ENCODE data around the gene PPP2R3B.
A peak's percentile ranks its signal among the peaks of the same experiment; 100 is the strongest.
"Not testable (repeated sequence)": the region's sequence is repeated elsewhere in the genome, so short reads cannot be mapped to it uniquely, and the experiment has no call there.

PPP2R3B gene

DNA sequence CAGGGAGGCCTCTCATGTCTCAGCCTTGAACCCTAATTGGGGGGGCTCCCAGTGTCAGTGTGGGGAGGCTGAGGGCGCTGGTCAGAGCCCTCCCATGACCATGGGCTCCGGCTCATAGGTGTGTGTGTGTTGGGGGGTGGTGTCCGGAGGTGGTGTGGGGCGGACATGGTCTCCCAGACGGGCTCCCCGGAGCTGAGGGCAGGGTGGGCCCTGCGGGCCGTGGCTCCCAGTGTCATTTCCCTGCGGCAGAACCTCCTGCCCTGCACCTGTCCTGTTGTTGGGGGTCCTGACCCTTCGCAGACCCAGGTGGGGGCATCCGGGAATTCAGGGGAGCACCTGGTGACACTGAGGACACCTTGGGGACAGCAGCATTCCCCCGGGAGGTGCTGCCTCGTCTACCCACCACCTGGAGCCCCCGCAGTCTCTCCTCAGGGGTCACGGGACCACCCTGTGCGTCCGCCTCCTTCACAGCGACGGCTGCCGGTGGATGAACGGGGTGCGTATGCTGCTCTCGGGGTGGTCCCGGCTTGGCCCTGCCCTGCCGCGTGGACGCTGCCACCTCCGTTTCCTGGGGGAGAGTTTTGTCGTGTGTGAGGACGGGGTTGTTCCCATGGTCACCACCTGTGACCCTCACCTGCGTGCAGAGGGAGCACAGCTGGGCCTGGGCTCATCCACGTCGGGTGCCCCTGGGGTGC is 53.6 kb downstream of the PPP2R3B start:
- in situ Hi-C loops (cut with MboI; ENCODE audit: low sequenced_read_pairs, unreplicated experiment), result no loop called here
- DNase-seq (ENCODE audit: low spot score), result no peak
- TF ChIP-seq, protein P1, sequence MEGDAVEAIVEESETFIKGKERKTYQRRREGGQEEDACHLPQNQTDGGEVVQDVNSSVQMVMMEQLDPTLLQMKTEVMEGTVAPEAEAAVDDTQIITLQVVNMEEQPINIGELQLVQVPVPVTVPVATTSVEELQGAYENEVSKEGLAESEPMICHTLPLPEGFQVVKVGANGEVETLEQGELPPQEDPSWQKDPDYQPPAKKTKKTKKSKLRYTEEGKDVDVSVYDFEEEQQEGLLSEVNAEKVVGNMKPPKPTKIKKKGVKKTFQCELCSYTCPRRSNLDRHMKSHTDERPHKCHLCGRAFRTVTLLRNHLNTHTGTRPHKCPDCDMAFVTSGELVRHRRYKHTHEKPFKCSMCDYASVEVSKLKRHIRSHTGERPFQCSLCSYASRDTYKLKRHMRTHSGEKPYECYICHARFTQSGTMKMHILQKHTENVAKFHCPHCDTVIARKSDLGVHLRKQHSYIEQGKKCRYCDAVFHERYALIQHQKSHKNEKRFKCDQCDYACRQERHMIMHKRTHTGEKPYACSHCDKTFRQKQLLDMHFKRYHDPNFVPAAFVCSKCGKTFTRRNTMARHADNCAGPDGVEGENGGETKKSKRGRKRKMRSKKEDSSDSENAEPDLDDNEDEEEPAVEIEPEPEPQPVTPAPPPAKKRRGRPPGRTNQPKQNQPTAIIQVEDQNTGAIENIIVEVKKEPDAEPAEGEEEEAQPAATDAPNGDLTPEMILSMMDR (IDR thresholded peaks at IDR 0.05; ENCODE audit: borderline replicate concordance, control extremely low read depth, extremely low read depth, insufficient read depth, missing control alignments), result no peak

DNA sequence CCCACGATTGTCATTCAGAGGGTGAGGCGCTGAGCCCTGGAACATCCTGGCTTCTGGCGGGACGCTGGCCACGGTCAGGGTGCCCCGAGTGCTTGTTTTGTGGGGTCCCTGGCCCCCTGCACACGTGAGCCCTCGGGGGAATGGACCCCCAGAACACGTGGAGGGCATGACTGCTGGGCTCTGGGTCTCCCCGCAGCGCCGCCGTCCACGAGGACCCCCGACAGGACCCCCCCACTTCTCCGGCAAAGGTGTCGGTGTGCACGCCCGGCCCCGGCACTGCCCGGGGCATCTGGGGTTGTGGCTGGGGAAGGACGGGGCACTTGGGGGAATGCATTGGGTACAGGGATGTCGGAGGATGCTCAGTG is 54.2 kb downstream of the PPP2R3B start:
- in situ Hi-C loops (cut with MboI; ENCODE audit: low sequenced_read_pairs, unreplicated experiment), result no loop called here
- TF ChIP-seq, protein P1 (IDR thresholded peaks at IDR 0.05; ENCODE audit: borderline replicate concordance, control extremely low read depth, extremely low read depth, insufficient read depth, missing control alignments), result no peak
- DNase-seq (ENCODE audit: low spot score), result no peak

DNA sequence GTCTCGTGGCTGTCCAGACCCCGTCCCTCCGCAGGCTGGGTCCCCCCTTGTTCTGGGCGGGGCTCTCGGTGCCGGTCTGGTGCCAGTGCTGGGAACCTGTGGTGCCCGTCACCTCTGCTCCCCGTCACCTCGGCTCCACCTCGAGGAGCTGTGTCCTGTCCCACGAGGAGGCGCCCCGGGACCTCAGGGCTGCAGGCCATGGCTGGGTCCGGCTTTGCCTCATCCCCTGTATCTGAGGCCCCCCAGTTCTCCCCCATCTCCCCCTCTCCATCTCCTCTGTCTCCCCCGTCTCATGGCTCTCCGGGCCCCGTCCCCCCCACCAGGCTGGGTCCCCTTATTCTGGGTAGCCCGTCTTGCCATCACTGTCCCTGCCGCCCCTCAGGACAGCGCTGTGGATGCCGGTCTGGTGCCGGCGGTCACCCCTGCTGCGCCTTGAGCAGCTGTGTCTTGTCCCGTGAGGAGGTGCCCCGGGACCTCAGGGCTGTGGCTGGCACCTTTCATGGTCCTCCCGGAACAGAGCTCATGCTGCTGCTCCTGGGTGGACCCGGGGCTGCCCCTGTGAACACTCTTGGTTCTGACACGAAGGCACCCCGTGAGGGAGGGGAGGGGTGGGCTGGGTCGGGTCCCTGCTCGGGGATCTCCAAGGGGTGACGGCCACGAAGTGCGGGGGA is 54.7 kb downstream of the PPP2R3B start:
- TF ChIP-seq, protein P1 (IDR thresholded peaks at IDR 0.05; ENCODE audit: borderline replicate concordance, control extremely low read depth, extremely low read depth, insufficient read depth, missing control alignments), result no peak
- no peak for DNase-seq (ENCODE audit: low spot score)
- in situ Hi-C loops (cut with MboI; ENCODE audit: low sequenced_read_pairs, unreplicated experiment), result no loop called here

DNA sequence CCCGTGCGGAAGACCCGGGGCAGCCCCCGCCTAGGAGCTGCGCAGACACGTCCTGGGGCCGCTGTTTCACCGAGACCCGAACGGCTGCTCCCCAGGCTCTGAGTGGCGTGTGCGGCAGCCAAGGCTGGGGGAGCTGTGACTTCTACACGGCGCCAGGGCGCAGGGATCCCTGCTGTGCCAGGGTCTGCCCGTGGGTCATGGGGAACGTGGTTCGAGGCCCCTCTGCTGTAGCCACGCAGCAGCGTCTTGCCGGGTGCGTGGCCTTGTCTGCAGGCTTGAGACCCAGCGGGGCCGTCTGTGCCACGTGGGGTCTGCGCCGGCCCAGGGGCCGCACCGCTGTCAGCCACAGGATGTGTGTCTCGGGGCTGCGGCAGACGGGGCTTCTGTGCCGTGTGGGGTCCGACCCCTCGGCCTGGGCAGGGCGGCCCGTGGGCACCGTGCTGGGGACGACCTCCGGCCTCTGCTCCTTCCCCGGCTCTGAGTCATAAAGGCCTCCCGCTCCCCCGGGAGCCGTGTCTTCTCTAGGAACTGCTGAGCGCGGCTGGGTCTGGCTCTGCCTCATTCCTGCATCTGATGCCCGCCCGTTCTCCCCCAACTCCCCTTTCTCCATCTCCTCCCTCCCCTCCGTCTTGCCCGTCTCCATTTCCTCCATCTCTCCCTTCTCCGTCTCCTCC is 55.4 kb downstream of the PPP2R3B start:
- peak; percentile 55 for DNase-seq (ENCODE audit: low spot score)
- in situ Hi-C loops (cut with MboI; ENCODE audit: low sequenced_read_pairs, unreplicated experiment), result no loop called here
- TF ChIP-seq, protein P1 (IDR thresholded peaks at IDR 0.05; ENCODE audit: borderline replicate concordance, control extremely low read depth, extremely low read depth, insufficient read depth, missing control alignments), result no peak

DNA sequence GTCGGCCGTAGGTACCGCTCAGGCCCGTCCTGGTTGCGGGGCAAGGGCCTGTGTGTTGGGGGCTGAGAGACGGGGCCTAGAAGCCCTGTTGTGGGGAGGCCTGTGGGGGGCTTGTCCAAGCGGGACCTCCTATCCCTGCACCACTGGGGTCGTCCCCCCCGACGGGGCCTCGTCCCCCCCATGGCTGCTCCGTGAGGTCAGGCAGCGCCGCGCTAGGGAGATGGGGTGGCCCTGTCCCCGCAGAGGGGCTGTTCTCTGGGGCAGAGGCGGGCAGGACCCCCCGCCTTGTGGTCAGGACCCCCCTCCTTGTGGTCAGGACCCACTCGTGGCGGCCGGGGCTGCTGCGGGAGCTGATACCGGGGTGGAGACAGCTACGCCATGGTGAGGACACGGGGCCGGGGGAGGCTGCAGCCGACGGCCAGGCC is 56.0 kb downstream of the PPP2R3B start:
- TF ChIP-seq, protein P1 (IDR thresholded peaks at IDR 0.05; ENCODE audit: borderline replicate concordance, control extremely low read depth, extremely low read depth, insufficient read depth, missing control alignments), result no peak
- DNase-seq (ENCODE audit: low spot score), result no peak
- in situ Hi-C loops (cut with MboI; ENCODE audit: low sequenced_read_pairs, unreplicated experiment), result no loop called here

DNA sequence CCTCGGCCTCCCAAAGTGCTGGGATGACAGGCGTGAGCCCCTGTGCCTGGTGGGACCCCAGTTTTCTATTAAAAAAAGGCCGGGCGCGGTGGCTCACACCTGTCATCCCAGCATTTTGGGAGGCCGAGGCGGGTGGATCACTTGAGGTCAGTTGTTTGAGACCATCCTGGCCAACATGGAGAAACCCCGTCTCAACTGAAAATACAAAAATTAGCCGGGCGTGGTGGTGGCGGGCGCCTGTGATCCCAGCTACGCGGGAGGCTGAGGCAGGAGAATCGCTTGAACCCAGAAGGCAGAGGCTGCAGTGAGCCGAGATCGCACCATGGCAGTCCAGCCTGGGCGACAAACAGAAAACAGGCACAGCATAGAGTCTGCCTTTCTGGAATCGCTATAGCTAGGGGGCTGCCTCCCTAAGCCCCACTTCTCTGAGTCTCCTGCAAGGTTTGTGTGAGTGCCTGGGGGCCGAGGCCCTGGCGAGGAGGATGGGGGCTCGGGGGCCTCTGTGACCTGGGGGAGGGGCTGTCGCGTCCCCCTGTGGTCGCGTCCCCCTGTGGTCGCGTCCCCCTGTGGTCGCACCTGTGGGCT is 56.5 kb downstream of the PPP2R3B start:
- DNase-seq (ENCODE audit: low spot score); in situ Hi-C loops (cut with MboI; ENCODE audit: low sequenced_read_pairs, unreplicated experiment): not testable (repeated sequence)

All from GM13976 (cell line).